NCI-H2196 treated with DMSO at 0.1 percent for 48 hours (cell line): ENCODE measurements around the gene CRTC2.

Source experiments
- DNase-seq: peaks from one replicate; lab custom pipeline; 2025; ENCODE audit not compliant: unreplicated experiment; lab: John Stamatoyannopoulos, UW

The CRTC2 gene

GRCh38 chr1:153976819-153977249 is 18.4 kb upstream of the CRTC2 start:
- no peak for DNase-seq

DNA sequence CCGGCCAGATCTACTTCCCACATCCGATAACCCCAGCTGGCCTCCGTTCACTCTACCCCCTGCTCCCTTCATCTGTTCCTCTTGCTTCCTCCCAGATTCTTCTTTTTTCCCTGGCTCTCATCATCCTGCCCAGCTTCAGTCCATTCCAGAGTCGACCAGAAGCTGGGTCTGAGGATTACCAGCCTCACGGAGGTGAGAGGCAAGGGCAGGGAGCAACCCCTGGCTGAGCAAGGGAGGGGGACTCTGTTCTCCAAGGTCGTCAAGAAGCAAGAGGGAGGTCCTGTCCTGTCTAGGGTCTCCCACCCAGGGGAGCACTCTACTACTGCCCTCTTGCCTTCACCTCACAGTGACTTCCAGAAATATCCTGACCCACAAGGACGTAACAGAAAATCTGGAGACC is 15.1 kb upstream of the CRTC2 start:
- no peak for DNase-seq

GRCh38 chr1:153973071-153973470 is 14.7 kb upstream of the CRTC2 start:
- no peak for DNase-seq

- no peak for DNase-seq
Measured at GRCh38 chr1:153970346-153970745, 11.9 kb upstream of the CRTC2 start.

- DNase-seq, result no peak
Measured at GRCh38 chr1:153968972-153969371, 10.6 kb upstream of the CRTC2 start.

- DNase-seq, result no peak
Measured at GRCh38 chr1:153968408-153968807, 10.0 kb upstream of the CRTC2 start.

DNA sequence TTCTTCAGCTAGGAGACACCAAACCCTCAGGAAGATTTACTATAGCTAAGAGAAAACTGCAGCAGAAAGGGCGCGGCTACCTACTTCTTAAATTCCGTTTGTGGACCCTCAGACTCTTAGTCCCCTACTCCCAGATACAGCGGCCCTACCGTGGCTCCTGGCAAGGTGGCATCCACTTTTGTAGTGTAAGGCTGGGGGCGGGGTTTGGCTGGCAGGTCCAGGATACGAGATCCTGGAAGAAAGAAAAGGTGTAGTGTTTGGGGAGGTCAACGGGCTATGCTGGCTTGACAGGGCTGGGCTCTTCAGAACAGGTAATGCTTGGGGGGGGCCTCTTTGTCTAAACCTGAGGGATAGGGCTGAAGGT is 9.6 kb upstream of the CRTC2 start:
- peak; percentile 43 for DNase-seq

DNA sequence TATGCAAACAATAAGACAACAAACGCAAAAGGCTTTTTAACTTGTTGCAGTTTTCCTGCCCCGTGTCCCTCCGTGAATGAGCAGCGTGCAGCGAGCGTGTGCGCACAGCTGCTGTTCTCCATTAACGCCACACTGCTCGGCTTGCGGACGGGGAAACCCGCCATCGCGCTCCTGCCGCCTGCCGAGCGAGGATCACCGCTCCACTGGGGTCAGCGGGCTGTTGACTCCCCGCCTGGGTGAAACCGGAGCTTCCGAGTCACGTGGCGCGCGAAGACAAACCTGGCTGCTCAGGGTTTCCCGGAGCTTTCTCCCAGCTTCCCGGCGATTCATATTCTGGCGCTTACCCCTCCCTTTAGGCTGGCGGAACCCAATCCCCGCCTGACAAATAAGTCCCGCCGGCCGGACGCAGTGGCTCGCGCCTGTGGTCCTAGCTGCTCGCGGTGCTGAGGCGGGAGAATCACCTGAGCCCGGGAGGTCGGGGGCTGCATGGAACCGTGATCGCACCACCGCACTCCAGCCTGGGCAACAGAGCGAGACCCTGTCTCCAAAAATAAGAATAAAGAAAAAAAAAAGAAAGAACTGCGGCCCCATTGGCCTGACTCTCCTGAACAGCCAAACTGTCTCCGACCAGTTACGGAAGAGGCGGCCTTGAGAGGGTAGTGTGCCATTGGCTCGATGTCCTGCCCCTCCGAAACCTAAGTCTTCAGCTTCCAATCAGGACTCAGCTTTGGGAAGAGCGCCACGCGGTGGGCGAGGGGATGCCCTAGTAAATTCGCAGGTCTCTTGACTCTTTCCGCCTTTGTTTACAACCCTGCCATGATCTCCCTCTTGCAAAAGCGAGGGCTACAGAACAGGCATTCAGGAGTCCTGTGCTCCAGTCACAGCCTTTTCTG is 8.9 kb upstream of the CRTC2 start, which contains the start of gene CREB3L4:
Gene CREB3L4 (plus strand): TSS at position 796 of the 893 bp plus-strand sequence. CDS start 624 bp downstream, outside the sequence.
- DNase-seq, result peak; percentile 96

GRCh38 chr1:153963850-153964331 is 5.5 kb upstream of the CRTC2 start:
- no peak for DNase-seq

DNA sequence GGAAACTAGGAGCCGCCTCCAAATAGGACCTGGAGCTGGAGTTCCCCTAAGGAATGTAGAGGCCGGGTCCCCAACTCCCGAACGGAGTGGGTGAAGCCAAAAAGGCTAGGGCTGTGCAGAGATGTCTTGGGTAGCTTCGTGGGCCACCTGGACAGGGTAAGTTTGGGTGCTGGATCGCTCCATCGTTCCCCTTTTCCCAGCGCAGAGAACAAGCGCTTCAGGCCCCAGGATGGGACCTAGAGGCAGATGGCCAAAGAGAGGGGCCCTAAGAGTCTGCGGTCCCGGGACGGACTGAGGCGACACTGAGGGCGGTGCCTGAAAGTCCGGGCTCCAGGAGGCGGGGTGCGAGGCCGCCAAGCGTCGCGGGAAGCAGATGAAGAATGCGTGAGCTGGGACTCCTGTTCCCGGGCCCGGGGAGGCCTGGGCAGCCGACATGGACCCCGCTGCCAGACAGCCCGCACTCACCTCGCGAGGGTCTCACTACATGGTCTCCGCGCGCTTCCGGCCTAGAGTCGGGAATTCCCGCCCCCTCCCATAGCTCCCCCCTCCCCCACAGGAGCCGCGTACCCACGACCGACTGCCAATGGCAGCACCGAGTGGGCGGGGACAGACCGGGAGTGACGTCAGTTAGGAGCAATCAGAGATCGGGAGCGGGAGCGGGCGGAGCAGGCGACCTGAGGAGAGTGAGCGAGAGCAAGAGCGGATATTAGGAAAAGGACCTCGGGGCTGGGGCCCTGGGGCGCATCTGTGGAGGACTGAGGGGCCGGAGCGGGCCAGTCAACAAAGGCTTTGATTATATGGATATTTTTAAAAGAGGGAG is 4.8 kb upstream of the CRTC2 start, which contains the start of gene SLC39A1:
Gene SLC39A1 (minus strand): TSS at position 508 of the 820 bp plus-strand sequence. CDS start 822 bp downstream, outside the sequence.
- peak; percentile 94 for DNase-seq

GRCh38 chr1:153962088-153963029 is 3.9 kb upstream of the CRTC2 start:
- DNase-seq, result no peak

DNA sequence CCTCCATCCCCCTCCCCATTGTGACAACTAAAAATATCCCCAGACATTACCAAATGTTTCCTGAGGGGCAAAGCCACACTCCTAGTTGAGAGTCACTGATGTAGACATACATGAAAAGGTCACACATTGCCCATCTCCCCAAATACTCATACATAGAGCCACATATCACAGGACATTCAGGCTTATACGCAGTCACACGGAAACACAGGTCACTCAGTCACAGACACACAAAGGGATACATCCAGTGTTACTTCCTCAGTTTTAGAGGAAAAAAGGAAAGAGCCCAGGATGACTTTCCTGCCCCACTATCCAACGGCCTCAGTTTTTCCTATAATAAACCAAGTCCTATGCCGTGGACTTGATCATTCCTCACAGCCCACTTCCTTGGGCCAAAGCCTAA is 3.0 kb upstream of the CRTC2 start:
- DNase-seq, result no peak

DNA sequence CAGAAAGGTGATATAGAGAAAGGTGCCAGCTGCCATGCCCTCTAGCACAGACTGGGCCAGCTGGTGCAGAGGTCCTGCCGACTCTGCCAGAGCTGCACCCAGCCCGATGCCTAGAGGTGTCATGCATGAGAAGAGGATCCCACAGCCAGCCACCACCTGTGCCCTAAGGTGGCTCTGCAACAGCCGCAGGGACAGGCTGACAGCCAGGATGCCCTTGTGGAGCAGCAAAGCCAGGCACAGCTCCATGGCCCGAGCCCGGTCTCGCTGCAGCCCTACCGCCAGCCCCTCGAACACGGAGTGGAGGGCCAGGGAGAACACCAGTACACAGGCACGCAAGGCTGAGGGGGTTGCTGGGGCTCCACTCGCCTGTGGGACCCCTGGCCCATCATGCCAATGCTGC is 1.8 kb upstream of the CRTC2 start:
- no peak for DNase-seq

- no peak for DNase-seq
Measured at GRCh38 chr1:153959454-153959853, 1.0 kb upstream of the CRTC2 start.

DNA sequence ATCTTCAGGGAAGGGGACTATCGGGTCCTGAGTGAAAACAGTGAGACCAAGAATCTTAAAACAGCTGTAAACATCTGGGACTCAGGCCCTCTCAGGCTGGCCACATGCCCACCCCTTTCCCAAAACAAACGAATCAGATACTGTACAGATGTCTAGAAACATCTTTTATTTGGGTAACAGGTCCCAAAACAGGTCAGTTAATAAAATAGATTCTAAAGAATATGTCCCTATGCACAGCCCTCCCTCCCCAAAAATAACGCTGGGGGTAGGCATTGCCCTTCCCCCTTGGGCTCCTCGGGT is 499 bp upstream of the CRTC2 start:
- no peak for DNase-seq

GRCh38 chr1:153957744-153958110 is 685 bp downstream of the CRTC2 start:
- no peak for DNase-seq

DNA sequence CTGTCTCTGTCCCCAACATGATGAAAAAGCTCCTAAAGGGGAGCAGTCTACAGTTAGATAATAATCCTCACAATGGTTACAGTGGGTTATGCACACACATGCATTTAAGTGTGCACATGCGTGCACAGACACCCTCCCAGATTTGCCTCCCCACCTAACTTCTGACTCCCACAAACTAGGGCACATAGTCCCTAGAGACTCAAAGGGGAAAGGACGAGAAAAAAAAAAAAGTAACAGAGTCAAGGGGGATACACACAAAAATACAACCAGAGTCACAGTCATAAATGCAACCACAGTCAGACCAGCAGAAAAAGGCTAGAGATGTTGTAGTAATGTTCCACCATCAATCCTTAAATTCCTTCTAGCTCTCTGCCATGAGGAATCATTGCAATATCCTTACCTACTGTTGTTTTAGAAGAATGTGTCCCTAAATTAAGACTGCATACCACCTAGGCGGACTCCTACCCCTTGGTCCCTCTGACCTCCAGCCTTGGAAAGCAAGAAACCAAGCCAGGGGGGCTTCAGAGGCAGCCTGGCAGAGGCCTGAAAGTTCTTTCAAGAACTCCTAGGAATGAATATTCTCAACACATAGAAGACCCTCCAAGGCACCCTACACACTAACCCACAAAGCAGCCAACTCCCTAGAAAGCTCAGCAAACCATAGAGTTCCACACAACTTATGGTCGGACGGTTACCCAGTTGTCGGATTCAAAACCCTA is 1.3 kb downstream of the CRTC2 start:
- DNase-seq, result no peak

- no peak for DNase-seq
Measured at GRCh38 chr1:153954826-153955225, 3.6 kb downstream of the CRTC2 start.

- no peak for DNase-seq
Measured at GRCh38 chr1:153953859-153954365, 4.5 kb downstream of the CRTC2 start.

DNA sequence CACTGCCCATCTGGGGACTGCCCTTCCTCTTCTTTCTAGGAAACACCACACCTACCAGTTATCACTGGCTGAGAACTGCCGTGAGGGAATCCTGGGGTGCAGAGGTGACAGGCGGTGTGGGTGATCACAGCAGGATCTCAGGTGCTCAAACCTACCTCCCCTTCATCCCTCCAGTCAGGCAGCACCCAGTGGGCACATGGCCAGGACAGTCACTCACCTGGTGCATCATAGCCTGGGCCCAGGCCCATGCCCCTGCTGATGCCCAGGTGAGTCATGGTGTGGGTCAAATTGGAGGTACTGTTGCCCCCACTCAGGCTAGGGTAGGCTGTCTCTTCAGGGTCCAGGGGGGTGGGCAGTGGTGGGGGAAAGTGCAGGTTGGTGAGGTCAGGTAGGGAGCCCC is 6.6 kb downstream of the CRTC2 start:
- no peak for DNase-seq
